Stimulated activated CD4-positive, alpha-beta T cell treated with anti-CD3 and anti-CD28 coated beads, Interleukin-1b, Interleukin-23, amount 100 ng/mL, for 24 hours (primary cell): ENCODE results near the gene CCDC8.
"Not testable (repeated sequence)": the region's sequence is repeated elsewhere in the genome, so short reads cannot be mapped to it uniquely, and the experiment has no call there.

ENCODE experiments used
- DNase-seq, 4 experiments: peaks; one replicate each; pipeline ENCODE4 v3.0.0-alpha.2; 2020; ENCODE audit warnings: low read depth in 4 of 4, low spot score in 1 of 4

Gene CCDC8

GRCh38 chr19:46428239-46429135, 15.1 kb upstream of the CCDC8 start, which contains the start of gene PNMA8C:
TSS of gene PNMA8C (minus strand) at chr19:46428936. CDS start at chr19:46428359, 577 bp downstream.
- DNase-seq = peak in 1 of 4 experiments; percentile 35

- no peak for DNase-seq
These were observed 14.2 kb upstream of the CCDC8 start for GRCh38 chr19:46427518-46428045.

GRCh38 chr19:46426506-46427162, 13.3 kb upstream of the CCDC8 start:
- peak in 1 of 4 experiments; percentile 32 for DNase-seq

- DNase-seq = no peak
These were observed 12.7 kb upstream of the CCDC8 start for GRCh38 chr19:46426035-46426505.

GRCh38 chr19:46423188-46423587, 9.8 kb upstream of the CCDC8 start:
- DNase-seq = no peak

GRCh38 chr19:46422344-46422743, 9.0 kb upstream of the CCDC8 start:
- no peak for DNase-seq

- no peak for DNase-seq
These were observed 6.7 kb upstream of the CCDC8 start for GRCh38 chr19:46420056-46420455.

GRCh38 chr19:46415804-46416709, 2.7 kb upstream of the CCDC8 start:
- DNase-seq = not testable (repeated sequence)

GRCh38 chr19:46414899-46415298, 1.5 kb upstream of the CCDC8 start:
- DNase-seq = not testable (repeated sequence)

- no peak for DNase-seq
These were observed 608 bp downstream of the CCDC8 start for GRCh38 chr19:46412650-46413261.

- DNase-seq = no peak
These were observed 1.3 kb downstream of the CCDC8 start for GRCh38 chr19:46411925-46412649.

- DNase-seq = no peak
These were observed 2.1 kb downstream of the CCDC8 start for GRCh38 chr19:46411088-46411924.

GRCh38 chr19:46410205-46411087, 2.9 kb downstream of the CCDC8 start:
- no peak for DNase-seq

- no peak for DNase-seq
These were observed 4.2 kb downstream of the CCDC8 start for GRCh38 chr19:46409191-46409590.

- no peak for DNase-seq
These were observed 4.7 kb downstream of the CCDC8 start for GRCh38 chr19:46408664-46409039.

GRCh38 chr19:46407856-46408663, 5.3 kb downstream of the CCDC8 start:
- no peak for DNase-seq

- no peak for DNase-seq
These were observed 6.4 kb downstream of the CCDC8 start for GRCh38 chr19:46406976-46407375.
